HepG2 (cell line): ENCODE measurements around the gene WDR20. TPM values are rescaled to one million over a fixed set of nuclear protein-coding genes. Genes with fewer than 3 reads are reported as not detected.

Source experiments
- ATAC-seq: fragments of 200-7000 bp; cut with Tn5 transposase; 3 replicates; pipeline ENCODE4 v1.9.1; 2020; ENCODE audit warnings: mild to moderate bottlenecking, moderate library complexity
- BruUV-seq: library from RNA; stranded (reverse); fragments of 400-500 nt; replicated peaks from 2 replicates; lab custom pipeline; 2021; lab: Mats Ljungman, UMichigan
- CTCF ChIA-PET: fragments of 300-600 bp; formaldehyde crosslinking; extraction: SDS; loops from one replicate; lab custom pipeline; 2021; ENCODE audit warnings: low total read pairs, inconsistent platforms, low intra/inter-chr PET ratio; lab: Yijun Ruan, JAX
- POLR2A ChIA-PET: fragments of 350-600 bp; sonication (Branson Sonifier 250); formaldehyde crosslinking; loops from one replicate; lab custom pipeline; 2020; ENCODE audit warnings: antibody characterized with exemption, inconsistent platforms; lab: Yijun Ruan, JAX
- DNase-seq: peaks from one replicate; pipeline ENCODE4 v3.0.0-alpha.2; 2015; ENCODE audit warnings: low spot score
- FAIRE-seq: peaks from 3 replicates; lab custom pipeline; 2011; peaks lifted over from hg19 to GRCh38; lab: Jason Lieb, UNC
- H2AFZ ChIP-seq: one replicate; pipeline ENCODE4 v1.6.1; 2011; ENCODE audit warnings: low read length, inconsistent platforms
- H3K27ac ChIP-seq: fragments of 300-600 bp; 3 replicates; pipeline ENCODE4 v1.8.0; 2011; ENCODE audit warnings: mixed run types, mild to moderate bottlenecking, mixed read lengths, low read length, inconsistent platforms; ENCODE audit not compliant: insufficient read depth; ENCODE audit errors: extremely low read length
- H3K27me3 ChIP-seq, 2 experiments: fragments of 200-600 bp in 1 of 2; 2 replicates in 1 of 2; 3 replicates in 1 of 2; pipeline versions ENCODE4 v1.6.0 to v1.8.0; 2011; ENCODE audit warnings: low read length in 2 of 2, mild to moderate bottlenecking in 2 of 2, moderate library complexity in 2 of 2, inconsistent platforms in 1 of 2; ENCODE audit not compliant: insufficient read depth in 2 of 2, control insufficient read depth in 1 of 2
- H3K36me3 ChIP-seq, 2 experiments: fragments of 200-600 bp in 1 of 2; replicated peaks in 1 of 2; 2 replicates in 1 of 2; 3 replicates in 1 of 2; pipeline versions ENCODE4 v1.5.1 to v1.8.0; 2011; ENCODE audit warnings: low read length in 2 of 2, inconsistent platforms in 1 of 2; ENCODE audit not compliant: insufficient read depth in 2 of 2, control insufficient read depth in 1 of 2
- H3K4me1 ChIP-seq: 2 replicates; pipeline ENCODE4 v1.5.1; 2012; ENCODE audit warnings: low read length, inconsistent platforms; ENCODE audit not compliant: insufficient read depth
- H3K4me2 ChIP-seq: 2 replicates; pipeline ENCODE4 v1.6.0; 2011; ENCODE audit warnings: low read depth, low read length, inconsistent platforms
- H3K4me3 ChIP-seq, 3 experiments: fragments of 200-600 bp in 1 of 3; sonication (generic), shearing (Covaris generic) in 1 of 3; replicated peaks in 1 of 3; 2 replicates each; pipeline ENCODE4 v1.5.1; 2011 to 2016; ENCODE audit warnings: low read length in 3 of 3, inconsistent platforms in 2 of 3, low read depth in 2 of 3, mild to moderate bottlenecking in 2 of 3, control low read depth in 1 of 3, mixed read lengths in 1 of 3; ENCODE audit not compliant: insufficient read depth in 1 of 3
- H3K79me2 ChIP-seq: one replicate; pipeline ENCODE4 v1.6.1; 2011; ENCODE audit warnings: low read length, inconsistent platforms; ENCODE audit not compliant: insufficient read depth
- H3K9ac ChIP-seq: 2 replicates; pipeline ENCODE4 v1.6.0; 2011; ENCODE audit warnings: mild to moderate bottlenecking, low read depth, low read length, inconsistent platforms; ENCODE audit not compliant: insufficient read depth
- H3K9me3 ChIP-seq: 2 replicates; pipeline ENCODE4 v1.5.1; 2012; ENCODE audit warnings: mild to moderate bottlenecking, low read length
- H4K20me1 ChIP-seq: 2 replicates; pipeline ENCODE4 v1.6.0; 2011; ENCODE audit warnings: inconsistent platforms, mild to moderate bottlenecking, low read length, moderate library complexity; ENCODE audit not compliant: insufficient read depth
- ATF7-NPFF ChIP-seq: sonication (generic); formaldehyde crosslinking; IDR thresholded peaks from 2 replicates; pipeline ENCODE4 v1.8.1; 2023; ENCODE audit warnings: mild to moderate bottlenecking, low read depth, missing genetic modification reagents, moderate library complexity
- FOXA1 ChIP-seq, 2 experiments: fragments of 450-650 bp in 1 of 2; sonication (generic) in 1 of 2; formaldehyde crosslinking in 1 of 2; IDR thresholded peaks; 2 replicates each; pipeline versions ENCODE4 v1.4.0 to v1.6.1; 2016 to 2020; ENCODE audit warnings: missing genetic modification reagents in 1 of 2
- JUND ChIP-seq: sonication (generic); formaldehyde crosslinking; IDR thresholded peaks from 2 replicates; pipeline ENCODE4 v1.8.0; 2022; ENCODE audit warnings: mild to moderate bottlenecking, missing genetic modification reagents
- KAT7 ChIP-seq: IDR thresholded peaks from 2 replicates; pipeline ENCODE4 v1.6.1; 2018; ENCODE audit warnings: borderline replicate concordance, missing compliant biosample characterization
- MAFG ChIP-seq: sonication (generic); formaldehyde crosslinking; IDR thresholded peaks from 2 replicates; pipeline ENCODE4 v1.5.1; 2020; ENCODE audit warnings: mild to moderate bottlenecking, missing genetic modification reagents
- MED1 ChIP-seq: sonication (generic); formaldehyde crosslinking; IDR thresholded peaks from 2 replicates; pipeline ENCODE4 v1.4.0; 2020; ENCODE audit warnings: missing genetic modification reagents
- MED13 ChIP-seq: sonication (generic); formaldehyde crosslinking; IDR thresholded peaks from 2 replicates; pipeline ENCODE4 v1.5.0; 2020; ENCODE audit warnings: missing genetic modification reagents
- NFKB2 ChIP-seq: sonication (generic); formaldehyde crosslinking; IDR thresholded peaks from 2 replicates; pipeline ENCODE4 v1.4.0; 2020; ENCODE audit warnings: missing genetic modification reagents, borderline replicate concordance
- RFX1 ChIP-seq: fragments of 450-650 bp; IDR thresholded peaks from 2 replicates; pipeline ENCODE4 v1.6.1; 2017
- TOPORS ChIP-seq: sonication (generic); formaldehyde crosslinking; IDR thresholded peaks from 2 replicates; pipeline ENCODE4 v1.8.0; 2023; ENCODE audit warnings: mild to moderate bottlenecking, missing genetic modification reagents
- ZFP37 ChIP-seq: sonication (generic); formaldehyde crosslinking; IDR thresholded peaks from 2 replicates; pipeline ENCODE4 v1.4.0; 2020; ENCODE audit warnings: missing genetic modification reagents, borderline replicate concordance
- ZMAT3 ChIP-seq: sonication (generic); formaldehyde crosslinking; conservative IDR thresholded peaks from 2 replicates; pipeline ENCODE4 v1.7.0; 2021; ENCODE audit warnings: missing genetic modification reagents
- ZNF225 ChIP-seq: sonication (generic); formaldehyde crosslinking; IDR thresholded peaks from 2 replicates; pipeline ENCODE4 v1.4.0; 2020; ENCODE audit warnings: mild to moderate bottlenecking, missing genetic modification reagents
- ZNF580 ChIP-seq: IDR thresholded peaks from 2 replicates; pipeline ENCODE4 v1.6.1; 2016; ENCODE audit warnings: low read depth, borderline replicate concordance
- ZNF780A ChIP-seq: sonication (generic); formaldehyde crosslinking; IDR thresholded peaks from 2 replicates; pipeline ENCODE4 v1.8.0; 2022; ENCODE audit warnings: mild to moderate bottlenecking, missing genetic modification reagents, moderate library complexity
- ZNF891 ChIP-seq: sonication (generic); formaldehyde crosslinking; IDR thresholded peaks from 2 replicates; pipeline ENCODE4 v1.5.0; 2020; ENCODE audit warnings: mild to moderate bottlenecking, missing genetic modification reagents
- ZSCAN29 ChIP-seq: sonication (generic); formaldehyde crosslinking; conservative IDR thresholded peaks from 2 replicates; pipeline ENCODE4 v1.4.0; 2020; ENCODE audit warnings: mild to moderate bottlenecking, missing genetic modification reagents
- WGBS: methylation state at CpG from one replicate; pipeline ENCODE4 v1.1.6; 2017; ENCODE audit warnings: low lambda C conversion rate; 5-methylcytosine and 5-hydroxymethylcytosine counted together
- in situ Hi-C: cut with HindIII; loops from 2 replicates; pipeline ENCODE4 v1.10.0; 2017; ENCODE audit warnings: low pct_unique_long_range_greater_than_20kb; ENCODE audit not compliant: extremely low pct_ligation_motif_present
- intact Hi-C: fragments of 100-400 bp; cut with micrococcal nuclease; formaldehyde crosslinking; loops from one replicate; pipeline ENCODE4 v1.10.0; 2022; ENCODE audit not compliant: unreplicated experiment
- polyA plus RNA-seq, 8 experiments: library from polyadenylated mRNA; depleted of rRNA in 3 of 8; stranded (reverse) in 7 of 8; unstranded in 1 of 8; fragments of >200 nt; fragmentation: Illumina TruSeq in 4 of 8; extraction: Trizol in 4 of 8; gene quantifications; 2 replicates each; pipeline versions ENCODE4 v1.2.1 to v1.2.3, GENCODE V29; 2011 to 2016; ENCODE audit warnings: low read depth in 4 of 8, missing spikeins in 1 of 8, mixed read lengths in 1 of 8; ENCODE audit not compliant: insufficient read depth in 1 of 8
- total RNA-seq, 5 experiments: library from RNA; depleted of rRNA; stranded (reverse); fragments of >200 nt; fragmentation: Illumina TruSeq; extraction: Trizol; gene quantifications; 2 replicates each; pipeline ENCODE4 v1.2.3, GENCODE V29; 2016; ENCODE audit warnings: low read depth in 1 of 5
- TF ChIP-seq, protein P1 (sequence below): IDR thresholded peaks from 2 replicates; pipeline ENCODE4 v1.6.1; 2018; ENCODE audit warnings: missing genetic modification reagents, mild to moderate bottlenecking, missing compliant biosample characterization
- TF ChIP-seq, protein P2 (sequence below): fragments of 450-650 bp; IDR thresholded peaks from 2 replicates; pipeline ENCODE4 v1.6.1; 2016
- TF ChIP-seq, protein P3 (sequence below): sonication (generic); formaldehyde crosslinking; IDR thresholded peaks from 2 replicates; pipeline ENCODE4 v1.4.0; 2020; ENCODE audit warnings: missing genetic modification reagents

Gene WDR20
- total and polyA plus RNA-seq, 2 of the 13 experiments (the other 11 are each of a cell fraction or from before 2014, with no cell fraction given), result 10.4 to 23.2 TPM

DNA sequence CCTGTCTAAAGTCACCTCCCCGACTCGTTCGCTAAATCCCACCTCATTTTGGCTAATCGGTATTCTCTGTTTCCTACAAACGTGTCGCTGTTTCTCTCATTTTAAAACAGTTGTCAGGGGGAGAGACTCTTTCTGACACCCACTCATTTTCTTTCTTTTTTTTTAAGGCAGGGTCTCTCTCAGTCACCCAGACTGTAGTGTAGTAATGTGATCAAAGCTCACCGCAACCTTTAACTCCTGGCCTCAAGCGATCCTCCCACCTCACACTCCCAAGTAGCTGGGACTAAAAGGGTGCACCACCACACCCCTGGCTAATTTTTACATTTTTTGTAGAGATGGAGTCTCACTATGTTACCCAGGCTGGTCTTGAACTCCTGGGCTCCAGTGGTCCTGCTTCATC lies 19.1 kb downstream of the WDR20 start (continued):
- TF ChIP-seq, protein P1, sequence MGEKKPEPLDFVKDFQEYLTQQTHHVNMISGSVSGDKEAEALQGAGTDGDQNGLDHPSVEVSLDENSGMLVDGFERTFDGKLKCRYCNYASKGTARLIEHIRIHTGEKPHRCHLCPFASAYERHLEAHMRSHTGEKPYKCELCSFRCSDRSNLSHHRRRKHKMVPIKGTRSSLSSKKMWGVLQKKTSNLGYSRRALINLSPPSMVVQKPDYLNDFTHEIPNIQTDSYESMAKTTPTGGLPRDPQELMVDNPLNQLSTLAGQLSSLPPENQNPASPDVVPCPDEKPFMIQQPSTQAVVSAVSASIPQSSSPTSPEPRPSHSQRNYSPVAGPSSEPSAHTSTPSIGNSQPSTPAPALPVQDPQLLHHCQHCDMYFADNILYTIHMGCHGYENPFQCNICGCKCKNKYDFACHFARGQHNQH (CRISPR knock-in tag), result no peak
- no peak for TF ChIP-seq MAFG (CRISPR knock-in tag)
- TF ChIP-seq ZNF580 (CRISPR knock-in tag), result no peak
- no peak for TF ChIP-seq ZMAT3 (CRISPR knock-in tag)
- no peak for TF ChIP-seq ZNF780A (CRISPR knock-in tag)
- TF ChIP-seq ZFP37, result no peak

- ChIA-PET POLR2A (no interaction called here), CTCF (no interaction called here)
- TF ChIP-seq JUND (CRISPR knock-in tag), result no peak
- TF ChIP-seq, protein P2, sequence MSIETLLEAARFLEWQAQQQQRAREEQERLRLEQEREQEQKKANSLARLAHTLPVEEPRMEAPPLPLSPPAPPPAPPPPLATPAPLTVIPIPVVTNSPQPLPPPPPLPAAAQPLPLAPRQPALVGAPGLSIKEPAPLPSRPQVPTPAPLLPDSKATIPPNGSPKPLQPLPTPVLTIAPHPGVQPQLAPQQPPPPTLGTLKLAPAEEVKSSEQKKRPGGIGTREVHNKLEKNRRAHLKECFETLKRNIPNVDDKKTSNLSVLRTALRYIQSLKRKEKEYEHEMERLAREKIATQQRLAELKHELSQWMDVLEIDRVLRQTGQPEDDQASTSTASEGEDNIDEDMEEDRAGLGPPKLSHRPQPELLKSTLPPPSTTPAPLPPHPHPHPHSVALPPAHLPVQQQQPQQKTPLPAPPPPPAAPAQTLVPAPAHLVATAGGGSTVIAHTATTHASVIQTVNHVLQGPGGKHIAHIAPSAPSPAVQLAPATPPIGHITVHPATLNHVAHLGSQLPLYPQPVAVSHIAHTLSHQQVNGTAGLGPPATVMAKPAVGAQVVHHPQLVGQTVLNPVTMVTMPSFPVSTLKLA, result no peak
- TF ChIP-seq, protein P3, sequence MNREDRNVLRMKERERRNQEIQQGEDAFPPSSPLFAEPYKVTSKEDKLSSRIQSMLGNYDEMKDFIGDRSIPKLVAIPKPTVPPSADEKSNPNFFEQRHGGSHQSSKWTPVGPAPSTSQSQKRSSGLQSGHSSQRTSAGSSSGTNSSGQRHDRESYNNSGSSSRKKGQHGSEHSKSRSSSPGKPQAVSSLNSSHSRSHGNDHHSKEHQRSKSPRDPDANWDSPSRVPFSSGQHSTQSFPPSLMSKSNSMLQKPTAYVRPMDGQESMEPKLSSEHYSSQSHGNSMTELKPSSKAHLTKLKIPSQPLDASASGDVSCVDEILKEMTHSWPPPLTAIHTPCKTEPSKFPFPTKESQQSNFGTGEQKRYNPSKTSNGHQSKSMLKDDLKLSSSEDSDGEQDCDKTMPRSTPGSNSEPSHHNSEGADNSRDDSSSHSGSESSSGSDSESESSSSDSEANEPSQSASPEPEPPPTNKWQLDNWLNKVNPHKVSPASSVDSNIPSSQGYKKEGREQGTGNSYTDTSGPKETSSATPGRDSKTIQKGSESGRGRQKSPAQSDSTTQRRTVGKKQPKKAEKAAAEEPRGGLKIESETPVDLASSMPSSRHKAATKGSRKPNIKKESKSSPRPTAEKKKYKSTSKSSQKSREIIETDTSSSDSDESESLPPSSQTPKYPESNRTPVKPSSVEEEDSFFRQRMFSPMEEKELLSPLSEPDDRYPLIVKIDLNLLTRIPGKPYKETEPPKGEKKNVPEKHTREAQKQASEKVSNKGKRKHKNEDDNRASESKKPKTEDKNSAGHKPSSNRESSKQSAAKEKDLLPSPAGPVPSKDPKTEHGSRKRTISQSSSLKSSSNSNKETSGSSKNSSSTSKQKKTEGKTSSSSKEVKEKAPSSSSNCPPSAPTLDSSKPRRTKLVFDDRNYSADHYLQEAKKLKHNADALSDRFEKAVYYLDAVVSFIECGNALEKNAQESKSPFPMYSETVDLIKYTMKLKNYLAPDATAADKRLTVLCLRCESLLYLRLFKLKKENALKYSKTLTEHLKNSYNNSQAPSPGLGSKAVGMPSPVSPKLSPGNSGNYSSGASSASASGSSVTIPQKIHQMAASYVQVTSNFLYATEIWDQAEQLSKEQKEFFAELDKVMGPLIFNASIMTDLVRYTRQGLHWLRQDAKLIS (CRISPR knock-in tag), result no peak
- TF ChIP-seq MED1 (CRISPR knock-in tag), result no peak
- TF ChIP-seq ZNF225 (CRISPR knock-in tag), result no peak
- no peak for TF ChIP-seq TOPORS (CRISPR knock-in tag)
- TF ChIP-seq ATF7-NPFF (CRISPR knock-in tag), result no peak
- TF ChIP-seq ZSCAN29 (CRISPR knock-in tag), result no peak
- TF ChIP-seq ZNF891 (CRISPR knock-in tag), result no peak
- TF ChIP-seq NFKB2 (CRISPR knock-in tag), result no peak
- TF ChIP-seq RFX1, result no peak
- TF ChIP-seq MED13 (CRISPR knock-in tag), result no peak
- no peak for TF ChIP-seq FOXA1 (IDR thresholded peaks at IDR 0.05)
- no peak for TF ChIP-seq FOXA1 (CRISPR knock-in tag; IDR thresholded peaks at IDR 0.05)
- no peak for TF ChIP-seq KAT7
- Histone ChIP-seq H3K4me3 (no peak overlapping the region), H3K27me3 (no peaks in the 10 kb centered on the region), H3K9ac (no peak overlapping the region), H3K36me3 (peaks cover 3 to 11% of the 10 kb centered on the region in 2 experiments; a peak in 3 of 5 replicates), H3K27ac (no peak overlapping the region), H3K4me1 (peaks cover 23% of the 10 kb centered on the region), H2AFZ (no peak overlapping the region), H3K9me3 (no peaks in the 10 kb centered on the region), H4K20me1 (peaks cover under 1% of the 10 kb centered on the region; the same call in 1 of the 2 replicates), H3K79me2 (peaks cover 72% of the 10 kb centered on the region), H3K4me2 (no peak overlapping the region)
- intact Hi-C loops, result no loop called here
- BruUV-seq, result no TSS peak
- no peak for DNase-seq
- FAIRE-seq, result no peak
- in situ Hi-C loops, result no loop called here
- WGBS, result 93% methylated on average over 4 of the region's 4 CpGs
- ATAC-seq, result no peak
Observed at GRCh38 chr14:102159841-102160240, 20.1 kb downstream of the WDR20 start.
